Measurements from ENCODE around the gene CBLN3. TPM values are rescaled to one million over a fixed set of nuclear protein-coding genes. Genes with fewer than 3 reads are reported as not detected.

The CBLN3 gene
- total RNA-seq, 1 donor from 2014 or later = not detected

GRCh38 chr14:24414732-24415420 lies 14.6 kb downstream of the CBLN3 start:
- H3K79me2 ChIP-seq (ENCODE audit: low read depth) = no peaks in the 10 kb centered on the region
- TF ChIP-seq CTCF (IDR thresholded peaks at IDR 0.05) (no peak), EZH2 (IDR thresholded peaks at IDR 0.05) (no peak), EZH2phosphoT487 (IDR thresholded peaks at IDR 0.05) (no peak)
- no peaks in the 10 kb centered on the region for H3K4me1 ChIP-seq
- no peak overlapping the region for H3K4me3 ChIP-seq
- H3K4me3 Mint-ChIP-seq = no peak overlapping the region
- peaks cover 11% of the 10 kb centered on the region for H3K27me3 ChIP-seq
- no peak for DNase-seq (ENCODE audit: low spot score)
- H2AFZ ChIP-seq (replicated peaks) = no peak overlapping the region
- H3K9me3 ChIP-seq (ENCODE audit: low read depth) = no peaks in the 10 kb centered on the region
- no peak overlapping the region for H3K27ac ChIP-seq
- no peaks in the 10 kb centered on the region for H3K9me3 Mint-ChIP-seq
- H3K36me3 Mint-ChIP-seq = peaks cover 6% of the 10 kb centered on the region
- H3K27ac Mint-ChIP-seq = no peak overlapping the region
- H4K20me1 ChIP-seq (ENCODE audit: low read depth) = peaks cover 8% of the 10 kb centered on the region
- H3K27me3 Mint-ChIP-seq (ENCODE audit: insufficient read depth, low read depth) = peaks cover 8% of the 10 kb centered on the region
- no peaks in the 10 kb centered on the region for H3F3A ChIP-seq (ENCODE audit: low read depth)
- H3K36me3 ChIP-seq = no peaks in the 10 kb centered on the region
- no peak overlapping the region for H3K9ac ChIP-seq
- H3K4me1 Mint-ChIP-seq = peaks cover 3% of the 10 kb centered on the region
- H3K4me2 ChIP-seq = no peak overlapping the region

DNA sequence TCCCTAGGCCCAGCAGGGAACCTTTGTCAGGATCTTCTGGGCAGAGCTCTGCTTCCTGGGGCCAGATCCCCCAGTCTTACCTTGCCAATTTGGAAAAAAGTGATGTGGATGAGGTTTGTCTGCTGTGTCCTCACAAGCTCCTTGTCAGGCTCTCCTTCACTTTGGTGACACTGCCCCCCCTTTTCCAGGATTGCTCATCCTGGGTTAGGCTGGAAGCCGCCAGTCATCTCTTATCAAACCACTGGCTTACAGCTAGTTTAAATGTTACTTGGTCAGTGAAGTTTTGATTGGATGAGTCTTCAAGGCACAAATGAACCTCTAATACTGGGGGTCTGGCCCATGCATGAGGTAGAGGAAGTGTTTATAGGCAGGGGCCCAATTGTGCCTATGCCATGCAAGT lies 15.4 kb downstream of the CBLN3 start:
- no peak overlapping the region for H3K9ac ChIP-seq
- Mint-ChIP-seq H3K27ac (no peak overlapping the region), H3K4me3 (peak overlapping the region; percentile 18), H3K36me3 (peaks cover 6% of the 10 kb centered on the region), H3K4me1 (peaks cover 3% of the 10 kb centered on the region), H3K9me3 (no peaks in the 10 kb centered on the region), H3K27me3 (ENCODE audit: insufficient read depth, low read depth) (peaks cover 8% of the 10 kb centered on the region)
- TF ChIP-seq EZH2phosphoT487 (IDR thresholded peaks at IDR 0.05) (no peak), EZH2 (IDR thresholded peaks at IDR 0.05) (no peak), CTCF (IDR thresholded peaks at IDR 0.05) (no peak)
- no peak overlapping the region for H3K4me2 ChIP-seq
- H3F3A ChIP-seq (ENCODE audit: low read depth) = no peaks in the 10 kb centered on the region
- H3K36me3 ChIP-seq = no peaks in the 10 kb centered on the region
- no peak overlapping the region for H3K4me3 ChIP-seq
- no peak for DNase-seq (ENCODE audit: low spot score)
- no peak overlapping the region for H3K27ac ChIP-seq
- H3K9me3 ChIP-seq (ENCODE audit: low read depth) = no peaks in the 10 kb centered on the region
- H2AFZ ChIP-seq (replicated peaks) = no peak overlapping the region
- no peaks in the 10 kb centered on the region for H3K79me2 ChIP-seq (ENCODE audit: low read depth)
- peaks cover 8% of the 10 kb centered on the region for H4K20me1 ChIP-seq (ENCODE audit: low read depth)
- peaks cover 4% of the 10 kb centered on the region for H3K27me3 ChIP-seq
- H3K4me1 ChIP-seq = no peaks in the 10 kb centered on the region

DNA sequence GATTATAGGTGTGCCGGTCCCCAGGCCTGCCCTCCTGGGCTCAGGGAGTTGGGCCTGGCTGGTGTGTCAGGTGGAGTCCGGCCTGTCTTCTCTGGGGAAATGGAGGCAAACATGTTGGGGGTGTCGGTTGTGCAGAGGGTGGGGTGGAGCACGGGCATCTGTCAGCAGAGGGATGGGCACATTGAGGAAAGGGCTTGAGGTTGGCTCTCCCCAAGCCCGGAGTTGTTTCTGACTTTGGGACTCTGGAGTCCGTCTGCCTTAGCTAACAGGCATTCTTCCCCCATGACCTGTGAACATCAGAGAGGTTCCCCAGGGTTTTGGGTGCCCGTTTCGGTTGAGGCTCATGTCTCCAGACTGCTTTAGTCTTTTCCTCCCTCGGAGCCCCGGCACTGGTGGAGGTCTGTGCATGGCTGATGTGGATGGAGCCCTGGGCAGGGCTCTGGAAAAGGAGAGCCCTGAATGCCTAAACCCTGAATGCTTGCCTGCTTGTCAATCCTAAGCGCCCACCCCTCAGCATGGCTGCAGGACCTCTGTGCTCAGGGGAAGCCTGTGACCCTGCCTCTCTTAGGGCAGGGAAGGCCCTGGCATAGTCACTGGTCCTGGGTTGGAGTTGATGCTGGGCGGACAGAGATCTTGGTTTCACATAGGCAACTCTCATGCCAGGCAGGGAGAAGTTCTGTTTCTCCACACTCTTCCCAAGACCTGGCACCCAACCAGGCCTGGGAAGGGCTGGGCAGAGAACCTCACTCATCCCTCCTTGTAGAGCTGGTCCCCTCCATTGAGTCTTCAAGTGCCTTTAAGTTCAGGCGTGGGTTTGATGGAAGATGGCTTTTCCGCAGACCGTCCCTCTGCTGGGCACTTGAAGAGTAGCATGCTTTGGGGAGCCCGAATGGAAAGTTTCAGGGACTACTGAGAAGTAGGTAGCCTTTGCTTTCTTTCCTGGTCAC lies 17.8 kb downstream of the CBLN3 start:
- Histone ChIP-seq H2AFZ (replicated peaks) (no peak overlapping the region), H3K27ac (no peak overlapping the region), H3K79me2 (ENCODE audit: low read depth) (no peaks in the 10 kb centered on the region), H4K20me1 (ENCODE audit: low read depth) (peaks cover 4% of the 10 kb centered on the region), H3K9ac (no peak overlapping the region), H3F3A (ENCODE audit: low read depth) (no peaks in the 10 kb centered on the region), H3K4me2 (no peak overlapping the region), H3K27me3 (no peaks in the 10 kb centered on the region), H3K9me3 (ENCODE audit: low read depth) (no peaks in the 10 kb centered on the region), H3K4me3 (no peak overlapping the region), H3K36me3 (no peaks in the 10 kb centered on the region), H3K4me1 (no peaks in the 10 kb centered on the region)
- Mint-ChIP-seq H3K36me3 (peaks cover 6% of the 10 kb centered on the region), H3K27me3 (ENCODE audit: insufficient read depth, low read depth) (peaks cover 7% of the 10 kb centered on the region), H3K27ac (no peak overlapping the region), H3K4me1 (peaks cover 3% of the 10 kb centered on the region), H3K9me3 (no peaks in the 10 kb centered on the region), H3K4me3 (no peak overlapping the region)
- peak; percentile 68 for DNase-seq (ENCODE audit: low spot score)
- no peak for TF ChIP-seq EZH2 (IDR thresholded peaks at IDR 0.05)
- TF ChIP-seq CTCF (IDR thresholded peaks at IDR 0.05) = peak; percentile 68
- no peak for TF ChIP-seq EZH2phosphoT487 (IDR thresholded peaks at IDR 0.05)

Measured in neural progenitor cell (in vitro differentiated cells).